ENCODE measurements around the gene RNF149. TPM values are rescaled to one million over a fixed set of nuclear protein-coding genes. Genes with fewer than 3 reads are reported as not detected.

Gene RNF149
- total and polyA plus RNA-seq, 9 donors = 20.3 to 62.5 (median 45.3) TPM

DNA sequence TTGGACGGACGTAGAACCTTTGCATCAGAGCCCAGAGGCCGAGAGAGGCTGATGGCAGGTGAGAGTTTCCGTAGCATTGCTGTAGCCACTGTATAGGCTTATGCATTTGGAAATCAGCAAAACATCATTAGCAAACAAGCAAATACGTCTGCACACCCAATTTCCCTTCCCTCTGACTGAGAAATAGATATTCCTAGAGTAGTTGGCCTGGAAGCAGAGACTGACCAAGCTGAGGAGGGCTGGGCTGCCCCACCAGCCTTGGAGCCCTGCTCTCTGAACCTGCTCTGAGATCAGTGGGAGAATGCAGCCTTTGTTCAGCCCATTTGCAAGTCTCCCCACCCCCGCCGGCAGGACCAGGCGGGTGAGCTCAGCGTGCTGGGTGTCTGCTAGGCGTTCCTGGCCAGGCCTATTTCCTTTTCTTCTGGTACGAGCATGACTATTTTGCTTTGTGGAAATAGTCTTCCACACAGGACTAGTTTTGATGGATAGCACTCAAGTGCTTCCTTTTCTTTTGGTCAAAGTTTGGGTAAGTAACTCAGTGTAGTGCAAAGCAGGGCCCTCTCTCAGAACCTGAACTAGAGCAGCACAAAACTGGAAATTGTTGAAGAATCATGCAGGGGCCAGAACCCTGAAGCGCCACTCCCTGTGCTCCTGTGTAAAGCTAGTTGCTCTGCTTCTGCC lies 21.9 kb upstream of the RNF149 start:
- TF ChIP-seq, protein P1, sequence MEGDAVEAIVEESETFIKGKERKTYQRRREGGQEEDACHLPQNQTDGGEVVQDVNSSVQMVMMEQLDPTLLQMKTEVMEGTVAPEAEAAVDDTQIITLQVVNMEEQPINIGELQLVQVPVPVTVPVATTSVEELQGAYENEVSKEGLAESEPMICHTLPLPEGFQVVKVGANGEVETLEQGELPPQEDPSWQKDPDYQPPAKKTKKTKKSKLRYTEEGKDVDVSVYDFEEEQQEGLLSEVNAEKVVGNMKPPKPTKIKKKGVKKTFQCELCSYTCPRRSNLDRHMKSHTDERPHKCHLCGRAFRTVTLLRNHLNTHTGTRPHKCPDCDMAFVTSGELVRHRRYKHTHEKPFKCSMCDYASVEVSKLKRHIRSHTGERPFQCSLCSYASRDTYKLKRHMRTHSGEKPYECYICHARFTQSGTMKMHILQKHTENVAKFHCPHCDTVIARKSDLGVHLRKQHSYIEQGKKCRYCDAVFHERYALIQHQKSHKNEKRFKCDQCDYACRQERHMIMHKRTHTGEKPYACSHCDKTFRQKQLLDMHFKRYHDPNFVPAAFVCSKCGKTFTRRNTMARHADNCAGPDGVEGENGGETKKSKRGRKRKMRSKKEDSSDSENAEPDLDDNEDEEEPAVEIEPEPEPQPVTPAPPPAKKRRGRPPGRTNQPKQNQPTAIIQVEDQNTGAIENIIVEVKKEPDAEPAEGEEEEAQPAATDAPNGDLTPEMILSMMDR (IDR thresholded peaks at IDR 0.05) = no peak
- TF ChIP-seq EP300 (IDR thresholded peaks at IDR 0.05) = no peak
- no peak for TF ChIP-seq POLR2A (IDR thresholded peaks at IDR 0.05)
- Histone ChIP-seq H3K27ac (no peak overlapping the region), H3K4me3 (no peak overlapping the region), H3K9me3 (no peaks in the 10 kb centered on the region), H3K4me1 (ENCODE audit: insufficient read depth) (no peaks in the 10 kb centered on the region), H3K27me3 (no peaks in the 10 kb centered on the region), H3K36me3 (no peaks in the 10 kb centered on the region)
- no peak for DNase-seq
- WGBS, 3 donors = 80 to 84% (median 81%) methylated on average over 12 of the region's 12 CpGs
- intact Hi-C loops (cut with DNase I) = no loop called here

DNA sequence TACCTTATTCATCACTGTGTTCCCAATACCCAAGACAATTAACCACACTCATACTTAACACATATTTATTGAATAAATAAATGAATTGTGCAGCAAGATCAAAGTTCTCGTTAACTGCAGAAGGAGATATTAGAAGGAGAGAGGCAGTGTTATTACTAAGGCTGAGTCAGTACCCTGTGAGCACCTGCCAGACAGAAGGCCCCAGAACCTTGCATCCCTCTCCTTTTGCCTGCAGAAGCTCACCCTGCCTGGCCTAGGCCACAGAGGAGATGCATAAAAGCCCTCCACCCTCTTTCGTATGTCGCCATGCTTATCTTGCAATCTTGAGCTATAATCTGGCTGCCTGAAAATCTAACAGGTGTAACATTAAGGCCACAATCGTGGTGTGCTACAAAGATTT lies 20.5 kb upstream of the RNF149 start:
- H3K9me3 ChIP-seq = no peaks in the 10 kb centered on the region
- H3K27me3 ChIP-seq = no peaks in the 10 kb centered on the region
- no peak overlapping the region for H3K27ac ChIP-seq
- no peak for DNase-seq
- no peak for TF ChIP-seq POLR2A (IDR thresholded peaks at IDR 0.05)
- TF ChIP-seq EP300 (IDR thresholded peaks at IDR 0.05) = no peak
- TF ChIP-seq, protein P1 (IDR thresholded peaks at IDR 0.05) = no peak
- 83 to 89% (median 84%) methylated on average over 4 of the region's 4 CpGs for WGBS, 3 donors
- H3K4me1 ChIP-seq (ENCODE audit: insufficient read depth) = no peaks in the 10 kb centered on the region
- intact Hi-C loops (cut with DNase I) = no loop called here
- H3K36me3 ChIP-seq = no peaks in the 10 kb centered on the region
- no peak overlapping the region for H3K4me3 ChIP-seq

DNA sequence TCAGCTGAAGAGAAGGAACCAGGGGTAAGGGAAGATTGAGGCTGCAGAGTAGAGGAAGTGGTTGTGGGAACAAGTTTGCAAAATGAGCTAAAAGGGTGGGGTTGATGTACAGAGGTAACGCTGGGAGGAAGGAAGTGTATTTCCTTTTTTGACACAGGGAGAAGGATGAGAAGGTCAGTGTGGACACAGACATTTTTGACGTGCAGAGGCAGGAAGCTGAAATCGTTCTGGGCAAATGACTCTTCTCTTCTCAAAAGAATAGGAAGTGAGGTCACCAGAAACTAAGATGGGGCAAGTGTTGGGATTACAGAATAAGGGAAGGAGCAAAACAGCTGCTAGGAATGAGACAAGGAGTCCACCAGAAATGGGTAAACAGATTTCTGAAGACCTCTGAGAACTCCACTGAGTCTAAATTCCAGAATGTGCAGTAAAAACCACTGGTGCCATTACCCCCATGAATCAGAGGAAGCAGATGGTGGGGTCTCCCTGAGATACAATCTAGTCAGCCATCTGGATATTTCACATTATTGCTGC lies 20.0 kb upstream of the RNF149 start:
- no peak for DNase-seq
- Histone ChIP-seq H3K27me3 (no peaks in the 10 kb centered on the region), H3K9me3 (no peaks in the 10 kb centered on the region), H3K4me1 (ENCODE audit: insufficient read depth) (no peaks in the 10 kb centered on the region), H3K36me3 (no peaks in the 10 kb centered on the region), H3K27ac (no peak overlapping the region), H3K4me3 (no peak overlapping the region)
- 52 to 56% (median 55%) methylated on average over 3 of the region's 3 CpGs for WGBS, 3 donors
- TF ChIP-seq POLR2A (IDR thresholded peaks at IDR 0.05) (no peak), EP300 (IDR thresholded peaks at IDR 0.05) (no peak)
- TF ChIP-seq, protein P1 (IDR thresholded peaks at IDR 0.05) = no peak
- intact Hi-C loops (cut with DNase I) = no loop called here

- TF ChIP-seq EP300 (IDR thresholded peaks at IDR 0.05) = no peak
- TF ChIP-seq, protein P1 (IDR thresholded peaks at IDR 0.05) = no peak
- TF ChIP-seq POLR2A (IDR thresholded peaks at IDR 0.05) = no peak
- no peak for DNase-seq
- H3K4me3 ChIP-seq = no peak overlapping the region
- intact Hi-C loops (cut with DNase I) = no loop called here
- H3K27ac ChIP-seq = no peak overlapping the region
- H3K36me3 ChIP-seq = no peaks in the 10 kb centered on the region
- no peaks in the 10 kb centered on the region for H3K9me3 ChIP-seq
- H3K27me3 ChIP-seq = no peaks in the 10 kb centered on the region
- WGBS, 3 donors = 61 to 68% (median 65%) methylated on average over 5 of the region's 5 CpGs
- no peaks in the 10 kb centered on the region for H3K4me1 ChIP-seq (ENCODE audit: insufficient read depth)
Observed at GRCh38 chr2:101327863-101328394, 19.4 kb upstream of the RNF149 start.

All from ovary (tissue), 9 donors.